Measurements from ENCODE around the gene SCT.
"Not testable (repeated sequence)": the region's sequence is repeated elsewhere in the genome, so short reads cannot be mapped to it uniquely, and the experiment has no call there.

The SCT gene

DNA sequence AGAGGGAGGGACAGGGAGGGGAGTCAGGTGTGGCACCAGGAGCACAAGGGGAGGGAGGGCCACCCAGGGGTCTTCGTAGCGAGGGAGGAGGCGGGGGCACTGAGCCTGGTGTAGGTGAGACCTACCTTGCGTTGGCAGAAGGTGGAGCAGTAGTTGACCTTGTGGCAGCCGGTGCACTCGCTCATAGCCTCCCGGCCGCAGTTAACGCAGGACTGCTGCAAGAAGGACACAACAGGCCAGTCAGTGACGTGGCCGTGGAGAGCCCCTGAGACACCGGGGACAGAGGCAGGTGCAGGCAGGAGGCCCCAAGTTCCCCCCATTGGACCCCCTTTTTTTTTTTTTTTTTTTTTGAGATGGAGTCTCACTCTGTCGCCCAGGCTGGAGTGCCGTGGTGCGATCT lies 26.9 kb upstream of the SCT start:
- no peak for ATAC-seq (ENCODE audit: low read depth)
- TF ChIP-seq, protein P1, sequence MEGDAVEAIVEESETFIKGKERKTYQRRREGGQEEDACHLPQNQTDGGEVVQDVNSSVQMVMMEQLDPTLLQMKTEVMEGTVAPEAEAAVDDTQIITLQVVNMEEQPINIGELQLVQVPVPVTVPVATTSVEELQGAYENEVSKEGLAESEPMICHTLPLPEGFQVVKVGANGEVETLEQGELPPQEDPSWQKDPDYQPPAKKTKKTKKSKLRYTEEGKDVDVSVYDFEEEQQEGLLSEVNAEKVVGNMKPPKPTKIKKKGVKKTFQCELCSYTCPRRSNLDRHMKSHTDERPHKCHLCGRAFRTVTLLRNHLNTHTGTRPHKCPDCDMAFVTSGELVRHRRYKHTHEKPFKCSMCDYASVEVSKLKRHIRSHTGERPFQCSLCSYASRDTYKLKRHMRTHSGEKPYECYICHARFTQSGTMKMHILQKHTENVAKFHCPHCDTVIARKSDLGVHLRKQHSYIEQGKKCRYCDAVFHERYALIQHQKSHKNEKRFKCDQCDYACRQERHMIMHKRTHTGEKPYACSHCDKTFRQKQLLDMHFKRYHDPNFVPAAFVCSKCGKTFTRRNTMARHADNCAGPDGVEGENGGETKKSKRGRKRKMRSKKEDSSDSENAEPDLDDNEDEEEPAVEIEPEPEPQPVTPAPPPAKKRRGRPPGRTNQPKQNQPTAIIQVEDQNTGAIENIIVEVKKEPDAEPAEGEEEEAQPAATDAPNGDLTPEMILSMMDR (IDR thresholded peaks at IDR 0.05; ENCODE audit: poor library complexity, severe bottlenecking) = no peak
- Histone ChIP-seq H3K9me3 (ENCODE audit: severe bottlenecking) (no peaks in the 10 kb centered on the region), H3K36me3 (ENCODE audit: low read depth) (peaks cover 52% of the 10 kb centered on the region), H3K4me1 (ENCODE audit: insufficient read depth, poor library complexity, severe bottlenecking) (no peaks in the 10 kb centered on the region), H3K27ac (ENCODE audit: poor library complexity, severe bottlenecking) (no peak overlapping the region), H3K27me3 (ENCODE audit: insufficient read depth, poor library complexity, severe bottlenecking) (no peaks in the 10 kb centered on the region), H3K4me3 (ENCODE audit: severe bottlenecking) (no peak overlapping the region)
- DNase-seq (ENCODE audit: low spot score) = no peak

DNA sequence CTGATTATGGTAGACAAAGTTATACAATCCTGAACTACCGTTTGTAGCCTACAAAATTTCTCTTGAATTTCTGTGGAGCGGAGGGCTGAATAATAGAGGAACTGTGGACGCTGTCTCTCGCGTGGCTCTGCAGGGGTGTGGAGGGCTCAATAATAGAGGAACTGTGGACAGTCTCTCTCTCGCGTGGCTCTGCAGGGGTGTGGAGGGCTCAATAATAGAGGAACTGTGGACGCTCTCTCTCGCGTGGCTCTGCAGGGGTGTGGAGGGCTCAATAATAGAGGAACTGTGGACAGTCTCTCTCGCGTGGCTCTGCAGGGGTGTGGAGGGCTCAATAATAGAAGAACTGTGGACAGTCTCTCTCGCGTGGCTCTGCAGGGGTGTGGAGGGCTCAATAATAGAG lies 26.2 kb upstream of the SCT start:
- H3K9me3 ChIP-seq (ENCODE audit: severe bottlenecking) = not testable (repeated sequence)

DNA sequence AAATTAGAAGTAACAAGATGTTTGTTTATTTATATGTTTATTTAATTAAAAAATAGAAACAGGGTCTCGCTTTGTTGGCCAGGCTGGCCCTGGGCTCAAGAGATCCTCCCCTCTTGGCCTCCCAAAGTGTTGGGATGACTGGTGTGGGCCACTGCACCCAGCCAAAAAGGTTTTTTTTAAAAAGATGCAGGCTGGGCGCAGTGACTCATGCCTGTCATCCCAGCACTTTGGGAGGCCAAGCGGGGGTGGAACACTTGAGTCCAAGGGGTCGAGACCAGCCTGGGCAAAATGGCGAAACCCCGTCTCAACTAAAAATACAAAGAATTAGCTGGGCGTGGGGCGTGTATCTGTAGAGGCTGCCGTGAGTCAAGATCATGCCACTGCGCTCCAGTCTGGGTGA lies 23.5 kb upstream of the SCT start:
- H3K9me3 ChIP-seq (ENCODE audit: severe bottlenecking) = no peaks in the 10 kb centered on the region
- TF ChIP-seq, protein P1 (IDR thresholded peaks at IDR 0.05; ENCODE audit: poor library complexity, severe bottlenecking) = no peak
- H3K36me3 ChIP-seq (ENCODE audit: low read depth) = peaks cover 40% of the 10 kb centered on the region
- DNase-seq (ENCODE audit: low spot score) = no peak
- H3K27ac ChIP-seq (ENCODE audit: poor library complexity, severe bottlenecking) = no peak overlapping the region
- ATAC-seq (ENCODE audit: low read depth) = no peak
- no peaks in the 10 kb centered on the region for H3K4me1 ChIP-seq (ENCODE audit: insufficient read depth, poor library complexity, severe bottlenecking)
- no peak overlapping the region for H3K4me3 ChIP-seq (ENCODE audit: severe bottlenecking)
- no peaks in the 10 kb centered on the region for H3K27me3 ChIP-seq (ENCODE audit: insufficient read depth, poor library complexity, severe bottlenecking)

More for the DNA sequence above, 26.2 kb upstream of the SCT start:
- H3K4me3 ChIP-seq (ENCODE audit: severe bottlenecking); ATAC-seq (ENCODE audit: low read depth); H3K27me3 ChIP-seq (ENCODE audit: insufficient read depth, poor library complexity, severe bottlenecking); DNase-seq (ENCODE audit: low spot score); H3K4me1 ChIP-seq (ENCODE audit: insufficient read depth, poor library complexity, severe bottlenecking); H3K27ac ChIP-seq (ENCODE audit: poor library complexity, severe bottlenecking): not testable (repeated sequence)
- peaks cover 51% of the 10 kb centered on the region for H3K36me3 ChIP-seq (ENCODE audit: low read depth)

DNA sequence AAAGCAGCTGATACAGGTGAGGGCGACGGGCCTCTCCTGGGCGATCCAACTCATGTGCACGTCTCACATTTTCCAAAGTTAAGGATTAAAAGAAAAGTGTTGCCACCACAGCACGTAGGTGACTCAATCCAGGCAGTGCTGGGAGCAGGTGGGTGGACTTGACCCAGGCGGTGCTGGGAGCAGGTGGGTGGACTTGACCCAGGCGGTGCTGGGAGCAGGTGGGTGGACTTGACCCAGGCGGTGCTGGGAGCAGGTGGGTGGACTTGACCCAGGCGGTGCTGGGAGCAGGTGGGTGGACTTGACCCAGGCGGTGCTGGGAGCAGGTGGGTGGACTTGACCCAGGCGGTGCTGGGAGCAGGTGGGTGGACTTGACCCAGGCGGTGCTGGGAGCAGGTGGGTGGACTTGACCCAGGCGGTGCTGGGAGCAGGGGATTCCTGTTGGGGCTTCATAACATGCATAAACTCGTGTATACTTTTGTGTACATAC lies 20.7 kb upstream of the SCT start:
- H3K27ac ChIP-seq (ENCODE audit: poor library complexity, severe bottlenecking); H3K4me3 ChIP-seq (ENCODE audit: severe bottlenecking); ATAC-seq (ENCODE audit: low read depth); H3K4me1 ChIP-seq (ENCODE audit: insufficient read depth, poor library complexity, severe bottlenecking); H3K9me3 ChIP-seq (ENCODE audit: severe bottlenecking); H3K27me3 ChIP-seq (ENCODE audit: insufficient read depth, poor library complexity, severe bottlenecking); DNase-seq (ENCODE audit: low spot score): not testable (repeated sequence)
- H3K36me3 ChIP-seq (ENCODE audit: low read depth) = peaks cover 56% of the 10 kb centered on the region

DNA sequence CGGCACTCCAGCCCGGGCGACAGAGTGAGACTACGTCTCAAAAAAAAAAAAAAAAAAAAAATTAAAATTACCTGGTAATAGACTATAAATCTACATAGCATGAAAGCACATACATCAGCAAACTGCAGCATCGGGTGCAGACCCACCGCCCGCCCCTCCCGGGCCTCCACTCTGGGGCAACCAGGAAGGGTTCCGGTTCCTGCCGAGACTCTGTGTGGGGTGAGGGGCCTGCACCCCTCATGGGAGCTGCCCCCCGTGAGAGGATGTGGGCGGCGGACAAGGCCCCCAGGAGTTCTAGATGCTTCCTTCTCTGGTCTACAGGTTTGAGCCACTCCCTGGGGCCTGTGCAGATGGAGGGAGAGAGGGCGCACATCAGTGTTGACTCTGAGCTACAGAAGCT lies 19.2 kb upstream of the SCT start:
- TF ChIP-seq, protein P1 (IDR thresholded peaks at IDR 0.05; ENCODE audit: poor library complexity, severe bottlenecking) = no peak
- DNase-seq (ENCODE audit: low spot score) (no peak), ATAC-seq (ENCODE audit: low read depth) (no peak)
- Histone ChIP-seq H3K27me3 (ENCODE audit: insufficient read depth, poor library complexity, severe bottlenecking) (no peaks in the 10 kb centered on the region), H3K4me1 (ENCODE audit: insufficient read depth, poor library complexity, severe bottlenecking) (no peaks in the 10 kb centered on the region), H3K36me3 (ENCODE audit: low read depth) (peaks cover 41% of the 10 kb centered on the region), H3K4me3 (ENCODE audit: severe bottlenecking) (no peak overlapping the region), H3K9me3 (ENCODE audit: severe bottlenecking) (no peaks in the 10 kb centered on the region), H3K27ac (ENCODE audit: poor library complexity, severe bottlenecking) (no peak overlapping the region)

DNA sequence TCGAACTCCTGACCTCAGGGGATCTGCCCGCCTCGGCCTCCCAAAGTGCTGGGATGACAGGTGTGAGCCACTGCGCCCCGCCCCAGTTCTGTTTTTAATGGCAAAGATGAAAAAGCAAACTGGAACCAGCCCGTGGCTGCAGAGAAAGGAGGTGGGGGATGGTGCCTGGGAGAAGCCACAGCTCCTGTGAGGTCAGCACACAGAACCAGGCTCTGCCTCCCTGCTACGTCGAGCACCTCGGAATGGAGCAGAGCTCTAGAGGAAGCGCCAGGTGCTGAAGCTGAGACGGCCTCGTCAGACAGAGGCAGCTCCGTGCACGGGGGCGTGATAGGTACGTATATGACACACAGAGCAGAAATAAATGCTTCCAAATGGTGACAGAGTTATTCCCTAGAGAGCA lies 18.6 kb upstream of the SCT start:
- no peak for DNase-seq (ENCODE audit: low spot score)
- Histone ChIP-seq H3K27ac (ENCODE audit: poor library complexity, severe bottlenecking) (no peak overlapping the region), H3K4me1 (ENCODE audit: insufficient read depth, poor library complexity, severe bottlenecking) (no peaks in the 10 kb centered on the region), H3K27me3 (ENCODE audit: insufficient read depth, poor library complexity, severe bottlenecking) (no peaks in the 10 kb centered on the region), H3K9me3 (ENCODE audit: severe bottlenecking) (no peaks in the 10 kb centered on the region), H3K36me3 (ENCODE audit: low read depth) (peaks cover 34% of the 10 kb centered on the region), H3K4me3 (ENCODE audit: severe bottlenecking) (no peak overlapping the region)
- ATAC-seq (ENCODE audit: low read depth) = no peak
- TF ChIP-seq, protein P1 (IDR thresholded peaks at IDR 0.05; ENCODE audit: poor library complexity, severe bottlenecking) = no peak

All from RWPE2 (cell line).